Kidney glomerular epithelial cell (primary cell): Measurements from ENCODE around the gene CGNL1.

ENCODE experiments used
- DNase-seq: peaks from one replicate; lab custom pipeline; 2025; lab: John Stamatoyannopoulos, UW

The CGNL1 gene

GRCh38 chr15:57500256-57500655 lies 124.0 kb downstream of the CGNL1 start:
- DNase-seq = peak; percentile 9

GRCh38 chr15:57500979-57501576 lies 124.8 kb downstream of the CGNL1 start:
- DNase-seq = peak; percentile 21

- DNase-seq = no peak
These were observed 125.8 kb downstream of the CGNL1 start for GRCh38 chr15:57502116-57502515.

GRCh38 chr15:57503051-57503702 lies 126.9 kb downstream of the CGNL1 start:
- peak; percentile 12 for DNase-seq

GRCh38 chr15:57503911-57504598 lies 127.8 kb downstream of the CGNL1 start:
- DNase-seq = no peak

- no peak for DNase-seq
These were observed 128.3 kb downstream of the CGNL1 start for GRCh38 chr15:57504599-57504940.

GRCh38 chr15:57505056-57505715 lies 128.9 kb downstream of the CGNL1 start:
- DNase-seq = peak; percentile 77

- peak; percentile 72 for DNase-seq
These were observed 129.7 kb downstream of the CGNL1 start for GRCh38 chr15:57505949-57506391.

- DNase-seq = no peak
These were observed 130.1 kb downstream of the CGNL1 start for GRCh38 chr15:57506422-57506821.

GRCh38 chr15:57507111-57507510 lies 130.8 kb downstream of the CGNL1 start:
- DNase-seq = no peak

- DNase-seq = peak; percentile 94
These were observed 132.8 kb downstream of the CGNL1 start for GRCh38 chr15:57509126-57509525.

- peak; percentile 34 for DNase-seq
These were observed 133.7 kb downstream of the CGNL1 start for GRCh38 chr15:57509965-57510364.

- no peak for DNase-seq
These were observed 134.3 kb downstream of the CGNL1 start for GRCh38 chr15:57510647-57511046.

- DNase-seq = no peak
These were observed 140.2 kb downstream of the CGNL1 start for GRCh38 chr15:57516327-57517029.

- no peak for DNase-seq
These were observed 140.8 kb downstream of the CGNL1 start for GRCh38 chr15:57517030-57517671.

GRCh38 chr15:57518779-57519405 lies 142.6 kb downstream of the CGNL1 start:
- DNase-seq = no peak

- DNase-seq = no peak
These were observed 143.5 kb downstream of the CGNL1 start for GRCh38 chr15:57519806-57520205.

- DNase-seq = no peak
These were observed 145.2 kb downstream of the CGNL1 start for GRCh38 chr15:57521503-57521902.

- DNase-seq = peak; percentile 22
These were observed 145.8 kb downstream of the CGNL1 start for GRCh38 chr15:57522148-57522547.

GRCh38 chr15:57525581-57525980 lies 149.3 kb downstream of the CGNL1 start:
- no peak for DNase-seq

- DNase-seq = no peak
These were observed 149.8 kb downstream of the CGNL1 start for GRCh38 chr15:57526076-57526475.
